Gastroesophageal sphincter (tissue), 3 donors: Measurements from ENCODE around the gene IFFO2.

Experiments
- POLR2A ChIP-seq, 2 donors: fragments of 450-650 bp; IDR thresholded peaks; one replicate each; pipeline ENCODE4 v1.6.1; 2017; ENCODE audit warnings: antibody characterized with exemption in 2 of 2, mild to moderate bottlenecking in 2 of 2, moderate library complexity in 1 of 2
- TF ChIP-seq, protein P1 (sequence below), 4 experiments: fragments of 200-600 bp in 2 of 4; fragments of 450-650 bp in 2 of 4; sonication (generic) in 1 of 4; IDR thresholded peaks; one replicate each; pipeline ENCODE4 v1.5.1; 2017 to 2019; ENCODE audit warnings: antibody characterized with exemption in 4 of 4, mild to moderate bottlenecking in 2 of 4, moderate library complexity in 2 of 4

DNA sequence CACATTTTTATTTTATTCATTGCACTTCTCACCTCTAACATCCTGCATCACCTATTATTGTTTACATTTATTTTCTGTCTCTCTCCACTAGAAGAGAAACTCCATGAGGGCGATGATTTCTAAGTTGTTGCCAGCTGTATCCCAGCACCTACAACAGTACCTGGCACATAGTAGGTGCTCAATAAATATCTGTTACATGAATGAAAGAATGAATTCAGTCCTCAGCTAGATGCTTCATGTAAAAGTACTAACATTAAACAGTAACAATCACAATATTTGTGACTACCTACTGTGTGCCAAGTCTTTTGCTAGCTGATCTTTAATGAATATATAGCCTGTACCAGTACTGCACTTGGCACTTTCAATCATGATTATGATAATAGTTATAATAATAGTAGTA, 100.0 kb downstream of the IFFO2 start:
- TF ChIP-seq, protein P1, sequence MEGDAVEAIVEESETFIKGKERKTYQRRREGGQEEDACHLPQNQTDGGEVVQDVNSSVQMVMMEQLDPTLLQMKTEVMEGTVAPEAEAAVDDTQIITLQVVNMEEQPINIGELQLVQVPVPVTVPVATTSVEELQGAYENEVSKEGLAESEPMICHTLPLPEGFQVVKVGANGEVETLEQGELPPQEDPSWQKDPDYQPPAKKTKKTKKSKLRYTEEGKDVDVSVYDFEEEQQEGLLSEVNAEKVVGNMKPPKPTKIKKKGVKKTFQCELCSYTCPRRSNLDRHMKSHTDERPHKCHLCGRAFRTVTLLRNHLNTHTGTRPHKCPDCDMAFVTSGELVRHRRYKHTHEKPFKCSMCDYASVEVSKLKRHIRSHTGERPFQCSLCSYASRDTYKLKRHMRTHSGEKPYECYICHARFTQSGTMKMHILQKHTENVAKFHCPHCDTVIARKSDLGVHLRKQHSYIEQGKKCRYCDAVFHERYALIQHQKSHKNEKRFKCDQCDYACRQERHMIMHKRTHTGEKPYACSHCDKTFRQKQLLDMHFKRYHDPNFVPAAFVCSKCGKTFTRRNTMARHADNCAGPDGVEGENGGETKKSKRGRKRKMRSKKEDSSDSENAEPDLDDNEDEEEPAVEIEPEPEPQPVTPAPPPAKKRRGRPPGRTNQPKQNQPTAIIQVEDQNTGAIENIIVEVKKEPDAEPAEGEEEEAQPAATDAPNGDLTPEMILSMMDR (IDR thresholded peaks at IDR 0.05) = no peak
- no peak for TF ChIP-seq POLR2A (IDR thresholded peaks at IDR 0.05)
